Gastroesophageal sphincter (tissue), 4 donors: ENCODE data around the gene PSAPL1. TPM values are rescaled to one million over a fixed set of nuclear protein-coding genes. Genes with fewer than 3 reads are reported as not detected.

ENCODE experiments used
- ATAC-seq: fragments of 150-250 bp; one replicate; pipeline ENCODE4 v1.9.1; 2016; ENCODE audit warnings: mild to moderate bottlenecking, moderate library complexity
- H3K27ac ChIP-seq, 4 donors: fragments of 200-600 bp; sonication (generic) in 3 of 4; 1 replicate in 3 of 4; 2 replicates in 1 of 4; pipeline ENCODE4 v1.5.1; 2016 to 2019
- H3K27me3 ChIP-seq: fragments of 200-600 bp; sonication (generic); one replicate; pipeline ENCODE4 v1.5.1; 2019
- H3K36me3 ChIP-seq, 2 donors: fragments of 200-600 bp; sonication (generic); one replicate each; pipeline ENCODE4 v1.5.1; 2019; ENCODE audit warnings: control low read depth in 1 of 2
- H3K4me1 ChIP-seq, 3 donors: fragments of 200-600 bp; sonication (generic); 1 replicate in 2 of 3; 2 replicates in 1 of 3; pipeline ENCODE4 v1.5.1; 2016 to 2019; ENCODE audit warnings: control low read depth in 2 of 3
- H3K4me3 ChIP-seq, 2 donors: fragments of 200-600 bp; sonication (generic); one replicate each; pipeline ENCODE4 v1.5.1; 2019; ENCODE audit warnings: mild to moderate bottlenecking in 1 of 2, moderate library complexity in 1 of 2
- H3K9me3 ChIP-seq, 3 donors: fragments of 200-600 bp; sonication (generic); one replicate each; pipeline ENCODE4 v1.5.1; 2017 to 2019; ENCODE audit warnings: control low read depth in 2 of 3
- EP300 ChIP-seq: sonication (generic); formaldehyde crosslinking; IDR thresholded peaks from one replicate; pipeline ENCODE4 v1.6.1; 2017; ENCODE audit warnings: antibody characterized with exemption, mild to moderate bottlenecking
- POLR2A ChIP-seq, 2 donors: fragments of 450-650 bp; IDR thresholded peaks; one replicate each; pipeline ENCODE4 v1.6.1; 2017; ENCODE audit warnings: antibody characterized with exemption in 2 of 2, mild to moderate bottlenecking in 2 of 2, moderate library complexity in 1 of 2
- POLR2AphosphoS5 ChIP-seq: sonication (generic); formaldehyde crosslinking; IDR thresholded peaks from one replicate; pipeline ENCODE4 v1.6.1; 2017; ENCODE audit warnings: antibody characterized with exemption
- WGBS, 2 donors: methylation state at CpG; one replicate each; pipeline ENCODE4 v1.1.5; 2018; ENCODE audit warnings: low coverage in 1 of 2; 5-methylcytosine and 5-hydroxymethylcytosine counted together
- total RNA-seq, 4 donors: library from RNA; depleted of rRNA; stranded (reverse); fragments of >200 nt; gene quantifications; one replicate each; pipeline ENCODE4 v1.1.0, GENCODE V29; 2016
- TF ChIP-seq, protein P1 (sequence below), 4 experiments: fragments of 200-600 bp in 2 of 4; fragments of 450-650 bp in 2 of 4; sonication (generic) in 1 of 4; IDR thresholded peaks; one replicate each; pipeline ENCODE4 v1.5.1; 2017 to 2019; ENCODE audit warnings: antibody characterized with exemption in 4 of 4, mild to moderate bottlenecking in 2 of 4, moderate library complexity in 2 of 4

Gene PSAPL1
- total RNA-seq, 4 donors from 2014 or later: 0.15 TPM; not detected in 3

DNA sequence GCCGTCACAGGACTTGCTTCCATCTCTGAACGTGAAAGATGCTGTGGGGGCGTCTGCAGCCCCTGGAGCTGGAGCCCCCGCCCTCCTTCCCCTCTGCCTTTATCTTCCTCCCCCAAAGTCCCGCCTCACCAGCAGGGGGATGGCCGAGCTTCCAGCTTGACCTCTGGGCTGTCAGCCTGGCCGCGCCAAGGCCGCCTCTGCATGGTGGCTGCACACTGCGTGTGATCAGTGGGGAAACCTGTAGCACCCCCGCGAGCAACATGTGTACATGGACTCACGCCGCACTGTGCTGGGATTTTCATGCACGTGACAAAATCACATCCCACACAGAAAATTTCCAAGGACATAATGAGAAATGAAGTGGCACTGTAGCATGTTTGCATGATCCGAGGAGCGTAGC, 26.5 kb upstream of the PSAPL1 start:
- ATAC-seq: no peak
- Histone ChIP-seq H3K36me3 (no peaks in the 10 kb centered on the region), H3K4me1 (peaks cover 0 to 38% (median 0%) of the 10 kb centered on the region in 3 donors), H3K4me3 (no peak overlapping the region), H3K27ac (no peak overlapping the region), H3K27me3 (no peaks in the 10 kb centered on the region), H3K9me3 (peaks cover 0 to 14% (median 0%) of the 10 kb centered on the region in 3 donors)
- TF ChIP-seq EP300 (no peak), POLR2A (IDR thresholded peaks at IDR 0.05) (no peak)
- 81% methylated on average over 9 of the region's 17 CpGs; no CpG with 5 or more reads in 1 of the 2 donors for WGBS, 2 donors

DNA sequence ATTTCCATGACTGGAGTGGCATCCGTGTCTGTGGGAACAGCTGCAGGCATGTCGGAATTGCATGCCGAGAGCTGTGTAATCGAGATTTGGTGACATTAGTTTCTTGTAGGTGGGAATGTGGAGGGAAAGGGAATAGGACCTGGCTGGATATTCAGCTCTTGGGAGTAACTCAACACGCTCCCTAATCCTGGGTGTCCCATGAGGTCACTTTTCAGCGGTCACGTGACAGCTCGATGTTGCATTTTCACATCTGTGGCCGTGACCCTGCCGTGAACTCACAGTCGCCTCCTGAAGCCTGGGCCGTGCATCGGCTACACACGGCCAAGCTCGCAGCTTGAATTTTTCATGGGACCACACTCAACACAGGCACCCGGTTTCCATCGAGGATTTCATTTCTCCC, 25.8 kb upstream of the PSAPL1 start:
- Histone ChIP-seq H3K27ac (no peak overlapping the region), H3K4me1 (peaks cover 0 to 38% (median 0%) of the 10 kb centered on the region in 3 donors), H3K4me3 (no peak overlapping the region), H3K9me3 (peaks cover 0 to 7% (median 0%) of the 10 kb centered on the region in 3 donors), H3K27me3 (no peaks in the 10 kb centered on the region), H3K36me3 (no peaks in the 10 kb centered on the region)
- no peak for ATAC-seq
- WGBS, 2 donors: 44 to 70% methylated on average over 2 to 12 of the region's 17 CpGs
- no peak for TF ChIP-seq POLR2AphosphoS5
- TF ChIP-seq POLR2A (IDR thresholded peaks at IDR 0.05): no peak
- no peak for TF ChIP-seq EP300
- TF ChIP-seq, protein P1, sequence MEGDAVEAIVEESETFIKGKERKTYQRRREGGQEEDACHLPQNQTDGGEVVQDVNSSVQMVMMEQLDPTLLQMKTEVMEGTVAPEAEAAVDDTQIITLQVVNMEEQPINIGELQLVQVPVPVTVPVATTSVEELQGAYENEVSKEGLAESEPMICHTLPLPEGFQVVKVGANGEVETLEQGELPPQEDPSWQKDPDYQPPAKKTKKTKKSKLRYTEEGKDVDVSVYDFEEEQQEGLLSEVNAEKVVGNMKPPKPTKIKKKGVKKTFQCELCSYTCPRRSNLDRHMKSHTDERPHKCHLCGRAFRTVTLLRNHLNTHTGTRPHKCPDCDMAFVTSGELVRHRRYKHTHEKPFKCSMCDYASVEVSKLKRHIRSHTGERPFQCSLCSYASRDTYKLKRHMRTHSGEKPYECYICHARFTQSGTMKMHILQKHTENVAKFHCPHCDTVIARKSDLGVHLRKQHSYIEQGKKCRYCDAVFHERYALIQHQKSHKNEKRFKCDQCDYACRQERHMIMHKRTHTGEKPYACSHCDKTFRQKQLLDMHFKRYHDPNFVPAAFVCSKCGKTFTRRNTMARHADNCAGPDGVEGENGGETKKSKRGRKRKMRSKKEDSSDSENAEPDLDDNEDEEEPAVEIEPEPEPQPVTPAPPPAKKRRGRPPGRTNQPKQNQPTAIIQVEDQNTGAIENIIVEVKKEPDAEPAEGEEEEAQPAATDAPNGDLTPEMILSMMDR (IDR thresholded peaks at IDR 0.05): no peak

DNA sequence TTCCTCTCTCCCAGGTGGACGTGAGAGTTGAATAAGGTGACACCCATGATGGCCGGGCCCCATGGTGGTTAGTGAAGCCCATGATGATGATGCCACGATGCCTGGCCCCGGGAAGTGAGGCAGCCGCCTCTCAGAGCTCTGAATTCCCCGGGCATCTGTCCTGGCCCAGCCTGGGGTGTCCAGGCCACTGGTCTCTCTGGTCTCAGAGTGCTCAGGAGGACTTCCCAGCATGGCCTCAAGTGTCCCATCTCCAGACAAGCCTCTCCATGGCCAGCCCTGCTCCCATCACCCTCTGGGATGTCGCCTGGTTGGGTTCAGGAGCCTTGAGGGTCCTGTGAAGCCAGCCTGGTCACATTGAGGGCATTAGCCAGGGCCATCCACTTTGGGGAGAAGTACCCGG, 24.7 kb upstream of the PSAPL1 start:
- TF ChIP-seq, protein P1 (IDR thresholded peaks at IDR 0.05): no peak
- TF ChIP-seq POLR2AphosphoS5 (no peak), POLR2A (IDR thresholded peaks at IDR 0.05) (no peak), EP300 (no peak)
- ATAC-seq: no peak
- H3K36me3 ChIP-seq: no peaks in the 10 kb centered on the region

DNA sequence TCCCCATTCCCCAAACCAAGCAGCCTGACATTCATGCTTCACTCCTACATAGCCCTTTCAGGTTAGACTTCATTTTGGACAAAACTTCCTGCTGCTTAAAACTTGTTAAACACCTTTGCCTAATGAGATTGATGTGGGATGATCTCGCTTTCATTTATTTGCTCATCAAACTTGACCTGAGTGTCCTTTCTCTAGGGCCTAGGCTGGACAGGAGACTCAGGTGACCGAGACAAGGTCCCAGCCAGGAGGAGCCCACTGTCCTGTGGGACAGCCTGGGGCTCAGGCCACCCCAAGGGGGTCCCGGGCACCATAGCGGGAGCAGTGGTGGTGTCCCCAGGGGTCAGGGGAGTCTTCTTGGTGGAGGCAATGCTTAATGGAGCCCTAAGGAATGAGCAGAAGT, 23.7 kb upstream of the PSAPL1 start:
- Histone ChIP-seq H3K4me3 (no peak overlapping the region), H3K27me3 (no peaks in the 10 kb centered on the region), H3K36me3 (no peaks in the 10 kb centered on the region), H3K27ac (no peak overlapping the region), H3K9me3 (no peaks in the 10 kb centered on the region), H3K4me1 (peaks cover 0 to 30% (median 0%) of the 10 kb centered on the region in 3 donors)
- WGBS, 2 donors: no CpG with 5 or more reads among the region's 4 CpGs
- TF ChIP-seq POLR2AphosphoS5: no peak
- TF ChIP-seq, protein P1 (IDR thresholded peaks at IDR 0.05): no peak
- no peak for TF ChIP-seq POLR2A (IDR thresholded peaks at IDR 0.05)
- TF ChIP-seq EP300: no peak
- no peak for ATAC-seq

More for the DNA sequence above, 24.7 kb upstream of the PSAPL1 start:
- Histone ChIP-seq H3K9me3 (no peaks in the 10 kb centered on the region), H3K27me3 (no peaks in the 10 kb centered on the region), H3K4me1 (peaks cover 0 to 38% (median 0%) of the 10 kb centered on the region in 3 donors), H3K27ac (no peak overlapping the region), H3K4me3 (no peak overlapping the region)
- 100% methylated on average over 1 of the region's 8 CpGs; no CpG with 5 or more reads in 1 of the 2 donors for WGBS, 2 donors

DNA sequence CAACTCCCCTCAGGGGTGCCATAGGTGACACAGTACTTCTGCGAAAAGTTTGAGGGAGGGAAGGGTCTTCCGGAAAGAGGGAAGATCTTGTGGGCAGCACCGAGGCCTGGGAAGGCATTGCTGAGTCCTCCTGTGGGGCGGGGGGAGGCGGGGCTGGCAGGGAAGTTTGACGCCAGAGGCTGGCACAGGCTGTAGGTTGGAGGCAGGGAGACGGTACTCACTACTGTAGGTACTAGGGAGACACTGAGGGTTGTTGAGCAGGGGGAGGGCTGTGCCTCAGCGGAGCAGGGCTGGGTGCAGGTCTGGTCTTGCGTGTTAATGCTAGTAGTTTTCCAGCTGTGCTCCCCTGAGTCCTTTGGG, 23.3 kb upstream of the PSAPL1 start:
- Histone ChIP-seq H3K4me1 (peaks cover 0 to 26% (median 0%) of the 10 kb centered on the region in 3 donors), H3K9me3 (no peaks in the 10 kb centered on the region), H3K27me3 (no peaks in the 10 kb centered on the region), H3K4me3 (no peak overlapping the region), H3K36me3 (no peaks in the 10 kb centered on the region), H3K27ac (no peak overlapping the region)
- TF ChIP-seq EP300: no peak
- no peak for TF ChIP-seq POLR2AphosphoS5
- TF ChIP-seq, protein P1 (IDR thresholded peaks at IDR 0.05): no peak
- no peak for TF ChIP-seq POLR2A (IDR thresholded peaks at IDR 0.05)
- 40 to 94% methylated on average over 1 to 2 of the region's 9 CpGs for WGBS, 2 donors
- ATAC-seq: no peak
